Mesenchymal stem cell (in vitro differentiated cells and primary cell): ENCODE measurements around the gene SCIN.
A peak's percentile ranks its signal among the peaks of the same experiment; 100 is the strongest.
"Not testable (repeated sequence)": the region's sequence is repeated elsewhere in the genome, so short reads cannot be mapped to it uniquely, and the experiment has no call there.

Source experiments
- DNase-seq: peaks from one replicate; pipeline ENCODE4 v3.0.0-alpha.2; 2013
- H2AFZ ChIP-seq: one replicate; pipeline ENCODE4 v1.6.1; 2013; ENCODE audit warnings: low read depth, mild to moderate bottlenecking, control low read depth, inconsistent platforms, low read length, moderate library complexity
- H2AK5ac ChIP-seq: 2 replicates; pipeline ENCODE4 v1.6.1; 2013; ENCODE audit warnings: low read length, moderate library complexity, mild to moderate bottlenecking, inconsistent platforms; ENCODE audit not compliant: severe bottlenecking
- H2BK120ac ChIP-seq: one replicate; pipeline ENCODE4 v1.6.1; 2013; ENCODE audit warnings: low read depth, mild to moderate bottlenecking, inconsistent platforms, low read length, moderate library complexity
- H2BK12ac ChIP-seq, 2 experiments: one replicate each; pipeline ENCODE4 v1.6.1; 2013; ENCODE audit warnings: inconsistent platforms in 2 of 2, low read length in 2 of 2, mild to moderate bottlenecking in 2 of 2, moderate library complexity in 2 of 2, control low read depth in 1 of 2
- H2BK15ac ChIP-seq: one replicate; pipeline ENCODE4 v1.6.1; 2013; ENCODE audit warnings: mild to moderate bottlenecking, low read depth, inconsistent platforms; ENCODE audit not compliant: poor library complexity, severe bottlenecking
- H2BK5ac ChIP-seq: 2 replicates; pipeline ENCODE4 v1.6.1; 2013; ENCODE audit warnings: low read depth, mild to moderate bottlenecking, low read length, control low read depth, inconsistent platforms; ENCODE audit not compliant: poor library complexity, severe bottlenecking
- H3K14ac ChIP-seq, 2 experiments: one replicate each; pipeline ENCODE4 v1.6.1; 2013; ENCODE audit warnings: inconsistent platforms in 2 of 2, low read length in 2 of 2, control low read depth in 1 of 2, mild to moderate bottlenecking in 1 of 2, moderate library complexity in 1 of 2
- H3K18ac ChIP-seq, 2 experiments: one replicate each; pipeline ENCODE4 v1.6.1; 2013; ENCODE audit warnings: inconsistent platforms in 2 of 2, low read length in 2 of 2, control low read depth in 1 of 2, low read depth in 1 of 2, mild to moderate bottlenecking in 1 of 2
- H3K23ac ChIP-seq, 2 experiments: one replicate each; pipeline ENCODE4 v1.6.1; 2013; ENCODE audit warnings: inconsistent platforms in 2 of 2, low read length in 2 of 2, mild to moderate bottlenecking in 2 of 2, moderate library complexity in 2 of 2, control low read depth in 1 of 2
- H3K27ac ChIP-seq: 2 replicates; pipeline ENCODE4 v1.5.1; 2013; ENCODE audit warnings: mild to moderate bottlenecking, moderate library complexity, low read length, control low read depth, inconsistent platforms; ENCODE audit not compliant: poor library complexity, severe bottlenecking
- H3K27me3 ChIP-seq, 2 experiments: 2 replicates each; pipeline versions ENCODE4 v1.6.1 to v1.7.0; 2013; ENCODE audit warnings: low read length in 2 of 2, mild to moderate bottlenecking in 2 of 2, moderate library complexity in 2 of 2, control low read depth in 1 of 2, inconsistent platforms in 1 of 2; ENCODE audit not compliant: control insufficient read depth in 1 of 2, insufficient read depth in 1 of 2
- H3K36me3 ChIP-seq, 2 experiments: 2 replicates each; pipeline versions ENCODE4 v1.6.1 to v1.7.0; 2013; ENCODE audit warnings: low read length in 2 of 2, control low read depth in 1 of 2, inconsistent platforms in 1 of 2, low read depth in 1 of 2, mild to moderate bottlenecking in 1 of 2; ENCODE audit not compliant: insufficient read depth in 2 of 2, control insufficient read depth in 1 of 2
- H3K4ac ChIP-seq, 2 experiments: one replicate each; pipeline ENCODE4 v1.6.1; 2013; ENCODE audit warnings: inconsistent platforms in 2 of 2, low read length in 2 of 2, mild to moderate bottlenecking in 2 of 2, moderate library complexity in 2 of 2, control low read depth in 1 of 2, low read depth in 1 of 2
- H3K4me1 ChIP-seq: 2 replicates; pipeline ENCODE4 v1.6.1; 2013; ENCODE audit warnings: low read depth, low read length, control low read depth; ENCODE audit not compliant: control insufficient read depth, insufficient read depth
- H3K4me2 ChIP-seq: 2 replicates; pipeline ENCODE4 v1.6.1; 2013; ENCODE audit warnings: low read length, mild to moderate bottlenecking, inconsistent platforms; ENCODE audit not compliant: poor library complexity, severe bottlenecking
- H3K4me3 ChIP-seq, 2 experiments: 2 replicates each; pipeline versions ENCODE4 v1.5.1 to v1.7.0; 2013; ENCODE audit warnings: low read length in 2 of 2, mild to moderate bottlenecking in 2 of 2, control low read depth in 1 of 2, low read depth in 1 of 2; ENCODE audit not compliant: insufficient read depth in 1 of 2
- H3K79me1 ChIP-seq: replicated peaks from 2 replicates; pipeline ENCODE4 v1.6.1; 2013; ENCODE audit warnings: mild to moderate bottlenecking, control low read depth, low read length, inconsistent platforms; ENCODE audit not compliant: poor library complexity, severe bottlenecking
- H3K9ac ChIP-seq: 2 replicates; pipeline ENCODE4 v1.7.0; 2013; ENCODE audit warnings: mild to moderate bottlenecking, low read length, moderate library complexity
- H3K9me3 ChIP-seq: 2 replicates; pipeline ENCODE4 v1.7.0; 2013; ENCODE audit warnings: mild to moderate bottlenecking, low read length; ENCODE audit not compliant: control insufficient read depth
- H4K8ac ChIP-seq: one replicate; pipeline ENCODE4 v1.6.1; 2013; ENCODE audit warnings: inconsistent platforms, mild to moderate bottlenecking, low read length, moderate library complexity
- H4K91ac ChIP-seq: one replicate; pipeline ENCODE4 v1.6.1; 2013; ENCODE audit warnings: mild to moderate bottlenecking, low read length, inconsistent platforms
- WGBS: methylation state at CpG from one replicate; pipeline ENCODE4 v1.1.7; 2013; ENCODE audit warnings: mixed read lengths; 5-methylcytosine and 5-hydroxymethylcytosine counted together

Gene SCIN

GRCh38 chr7:12555695-12556094, 14.8 kb upstream of the SCIN start:
- H2BK120ac ChIP-seq, H3K9ac ChIP-seq, H3K18ac ChIP-seq, H3K36me3 ChIP-seq, H3K27me3 ChIP-seq, H3K14ac ChIP-seq, H2BK5ac ChIP-seq, DNase-seq, H4K8ac ChIP-seq, H3K79me1 ChIP-seq, H3K4me1 ChIP-seq, H2AK5ac ChIP-seq, H2AFZ ChIP-seq, H3K4me3 ChIP-seq, H3K4ac ChIP-seq, H2BK15ac ChIP-seq, H3K4me2 ChIP-seq, H3K9me3 ChIP-seq, H3K27ac ChIP-seq, H4K91ac ChIP-seq, H3K23ac ChIP-seq, H2BK12ac ChIP-seq: not testable (repeated sequence)
- 96% methylated on average over 6 of the region's 6 CpGs for WGBS

GRCh38 chr7:12556139-12556792, 14.3 kb upstream of the SCIN start:
- not testable (repeated sequence) for H2BK5ac ChIP-seq, H3K4me1 ChIP-seq, H4K8ac ChIP-seq, H3K4me2 ChIP-seq, H3K4me3 ChIP-seq, H3K14ac ChIP-seq, H4K91ac ChIP-seq, H3K4ac ChIP-seq, H3K27ac ChIP-seq, H2BK15ac ChIP-seq, H3K27me3 ChIP-seq, H2AFZ ChIP-seq, H3K18ac ChIP-seq, H3K9ac ChIP-seq, H2BK12ac ChIP-seq, DNase-seq, H3K36me3 ChIP-seq, H3K23ac ChIP-seq, H3K9me3 ChIP-seq, H3K79me1 ChIP-seq, H2BK120ac ChIP-seq
- 94% methylated on average over 55 of the region's 60 CpGs for WGBS
- H2AK5ac ChIP-seq: peak overlapping the region; percentile 92

- Histone ChIP-seq H2BK120ac (no peak overlapping the region), H3K4me1 (peaks cover 2% of the 10 kb centered on the region), H2AK5ac (peak overlapping the region; percentile 93), H3K4ac (no peak overlapping the region), H4K91ac (no peak overlapping the region), H2BK15ac (no peak overlapping the region), H2BK5ac (peak overlapping the region; percentile 94), H2AFZ (no peak overlapping the region), H3K36me3 (no peaks in the 10 kb centered on the region), H3K9ac (no peak overlapping the region), H3K4me3 (no peak overlapping the region), H3K14ac (no peak overlapping the region), H3K79me1 (no peaks in the 10 kb centered on the region), H3K23ac (no peak overlapping the region), H3K4me2 (no peak overlapping the region), H3K27me3 (no peaks in the 10 kb centered on the region), H3K18ac (peak overlapping the region in 1 of 2 experiments; percentile 24), H3K27ac (no peak overlapping the region), H4K8ac (no peak overlapping the region), H2BK12ac (no peak overlapping the region), H3K9me3 (no peaks in the 10 kb centered on the region)
- 92% methylated on average over 7 of the region's 7 CpGs for WGBS
- no peak for DNase-seq
Observed at GRCh38 chr7:12557282-12557681, 13.2 kb upstream of the SCIN start.

GRCh38 chr7:12564996-12565764, 5.3 kb upstream of the SCIN start:
- Histone ChIP-seq H2BK15ac (no peak overlapping the region), H3K9ac (no peak overlapping the region), H3K4me3 (no peak overlapping the region), H3K18ac (no peak overlapping the region), H3K79me1 (no peaks in the 10 kb centered on the region), H3K4ac (no peak overlapping the region), H2AK5ac (no peak overlapping the region), H3K14ac (no peak overlapping the region), H3K27me3 (peaks cover 0 to 15% of the 10 kb centered on the region in 2 experiments), H4K91ac (no peak overlapping the region), H3K9me3 (no peaks in the 10 kb centered on the region), H2BK12ac (no peak overlapping the region), H2BK120ac (no peak overlapping the region), H3K36me3 (no peaks in the 10 kb centered on the region), H3K23ac (no peak overlapping the region), H2BK5ac (no peak overlapping the region), H3K4me1 (no peaks in the 10 kb centered on the region), H4K8ac (no peak overlapping the region), H3K27ac (no peak overlapping the region), H2AFZ (no peak overlapping the region), H3K4me2 (no peak overlapping the region)
- 91% methylated on average over 3 of the region's 4 CpGs for WGBS
- DNase-seq: no peak
